K562 (cell line): Measurements from ENCODE around the gene KLK10. TPM values are rescaled to one million over a fixed set of nuclear protein-coding genes. Genes with fewer than 3 reads are reported as not detected.

Experiments
- ATAC-seq: fragments of 200-7000 bp; cut with Tn5 transposase; 3 replicates; pipeline ENCODE4 v1.9.1; 2020; ENCODE audit warnings: moderate library complexity
- BruUV-seq: library from RNA; stranded (reverse); fragments of 400-500 nt; replicated peaks from 2 replicates; lab custom pipeline; 2021; lab: Mats Ljungman, UMichigan
- CTCF ChIA-PET: fragments of 300-600 bp; formaldehyde crosslinking; extraction: SDS; loops from one replicate; lab custom pipeline; 2021; ENCODE audit warnings: low intra/inter-chr PET ratio; lab: Yijun Ruan, JAX
- POLR2A ChIA-PET: fragments of 300-600, 350-650 bp; sonication (Branson Sonifier 250); formaldehyde crosslinking; extraction: SDS; loops from one replicate; lab custom pipeline; 2021; ENCODE audit warnings: antibody characterized with exemption, inconsistent platforms; lab: Yijun Ruan, JAX
- DNase-seq, 4 experiments: peaks; one replicate each; pipeline versions ENCODE4 v3.0.0 to v3.0.0-alpha.2; 2011 to 2018; ENCODE audit warnings: low spot score in 3 of 4, mixed read lengths in 3 of 4; ENCODE audit errors: extremely low read depth in 1 of 4
- FAIRE-seq: peaks from 2 replicates; lab custom pipeline; 2011; peaks lifted over from hg19 to GRCh38; lab: Jason Lieb, UNC
- H2AFZ ChIP-seq: 2 replicates; pipeline ENCODE4 v1.6.0; 2011; ENCODE audit warnings: low read depth, low read length, control low read depth, inconsistent platforms
- H3K27ac ChIP-seq: fragments of 200-600 bp; 3 replicates; pipeline ENCODE4 v1.8.0; 2011; ENCODE audit warnings: low read depth, mild to moderate bottlenecking, control low read depth, inconsistent platforms, low read length, moderate library complexity, mixed read lengths; ENCODE audit errors: extremely low read depth
- H3K27me3 ChIP-seq, 2 experiments: fragments of 300-600 bp in 1 of 2; 2 replicates in 1 of 2; 3 replicates in 1 of 2; pipeline versions ENCODE4 v1.6.0 to v1.8.0; 2011; ENCODE audit warnings: inconsistent platforms in 2 of 2, low read length in 2 of 2, mild to moderate bottlenecking in 1 of 2, mixed read lengths in 1 of 2, moderate library complexity in 1 of 2; ENCODE audit not compliant: control insufficient read depth in 2 of 2, insufficient read depth in 2 of 2
- H3K36me3 ChIP-seq: fragments of 300-600 bp; 3 replicates; pipeline ENCODE4 v1.8.0; 2011; ENCODE audit warnings: mild to moderate bottlenecking, low read length, inconsistent platforms; ENCODE audit not compliant: control insufficient read depth, insufficient read depth
- H3K4me1 ChIP-seq, 2 experiments: fragments of 200-600 bp in 1 of 2; replicated peaks in 1 of 2; 2 replicates in 1 of 2; 3 replicates in 1 of 2; pipeline versions ENCODE4 v1.5.1 to v1.8.0; 2011; ENCODE audit warnings: inconsistent platforms in 2 of 2, low read length in 2 of 2, mild to moderate bottlenecking in 1 of 2, mixed read lengths in 1 of 2, moderate library complexity in 1 of 2; ENCODE audit not compliant: control insufficient read depth in 2 of 2, insufficient read depth in 2 of 2
- H3K4me2 ChIP-seq: 2 replicates; pipeline ENCODE4 v1.6.1; 2011; ENCODE audit warnings: low read length, control low read depth, inconsistent platforms, mixed read lengths; ENCODE audit not compliant: insufficient read depth
- H3K4me3 ChIP-seq: fragments of 200-600 bp; sonication (generic), shearing (Covaris generic); 2 replicates; pipeline ENCODE4 v1.5.1; 2016; ENCODE audit warnings: control low read depth, inconsistent platforms
- H3K79me2 ChIP-seq: fragments of 200-600 bp; 3 replicates; pipeline ENCODE4 v1.8.0; 2011; ENCODE audit warnings: low read length, inconsistent platforms; ENCODE audit not compliant: control insufficient read depth, insufficient read depth
- H3K9ac ChIP-seq, 2 experiments: 2 replicates each; pipeline versions ENCODE4 v1.6.0 to v1.6.1; 2011; ENCODE audit warnings: low read depth in 2 of 2, low read length in 2 of 2, control low read depth in 1 of 2, inconsistent platforms in 1 of 2, mild to moderate bottlenecking in 1 of 2, mixed read lengths in 1 of 2; ENCODE audit not compliant: insufficient read depth in 1 of 2
- H3K9me1 ChIP-seq: one replicate; pipeline ENCODE4 v1.6.0; 2011; ENCODE audit warnings: inconsistent platforms, mild to moderate bottlenecking, low read length, moderate library complexity; ENCODE audit not compliant: control insufficient read depth, insufficient read depth
- H3K9me3 ChIP-seq: replicated peaks from 2 replicates; pipeline ENCODE4 v1.5.1; 2011; ENCODE audit warnings: low read depth, low read length, inconsistent platforms; ENCODE audit not compliant: control insufficient read depth, insufficient read depth
- H4K20me1 ChIP-seq: replicated peaks from 2 replicates; pipeline ENCODE4 v1.6.1; 2011; ENCODE audit warnings: low read length, inconsistent platforms, mixed read lengths; ENCODE audit not compliant: control insufficient read depth, insufficient read depth
- CBX5 ChIP-seq: IDR thresholded peaks from 2 replicates; pipeline ENCODE4 v1.6.1; 2014; ENCODE audit warnings: low read depth, borderline replicate concordance
- FOXA3 ChIP-seq, 2 experiments: fragments of 450-650 bp in 1 of 2; sonication (generic) in 1 of 2; formaldehyde crosslinking; IDR thresholded peaks in 1 of 2; conservative IDR thresholded peaks in 1 of 2; 2 replicates each; pipeline versions ENCODE4 v1.4.0 to v1.8.0; 2020 to 2022; ENCODE audit warnings: mild to moderate bottlenecking in 2 of 2, missing genetic modification reagents in 1 of 2
- GABPB1 ChIP-seq: sonication (generic); formaldehyde crosslinking; IDR thresholded peaks from 2 replicates; pipeline ENCODE4 v1.8.0; 2022; ENCODE audit warnings: mild to moderate bottlenecking, missing genetic modification reagents
- LCOR ChIP-seq: sonication (generic); formaldehyde crosslinking; IDR thresholded peaks from 2 replicates; pipeline ENCODE4 v1.8.0; 2022; ENCODE audit warnings: mild to moderate bottlenecking, missing genetic modification reagents
- MNT ChIP-seq, 2 experiments: fragments of 450-650 bp; conservative IDR thresholded peaks; 2 replicates each; pipeline ENCODE4 v1.6.1; 2017; ENCODE audit warnings: mild to moderate bottlenecking in 2 of 2, moderate library complexity in 2 of 2
- TFAM ChIP-seq: fragments of 250-450 bp; sonication (Bioruptor Pico); conservative IDR thresholded peaks from 2 replicates; pipeline ENCODE4 v1.5.0; 2021; ENCODE audit warnings: mild to moderate bottlenecking, moderate library complexity
- ZHX1 ChIP-seq: fragments of 150-350 bp; conservative IDR thresholded peaks from 2 replicates; pipeline ENCODE4 v1.6.1; 2014; ENCODE audit warnings: low read length
- ZNF318 ChIP-seq, 2 experiments: fragments of 450-650 bp; IDR thresholded peaks; 2 replicates each; pipeline ENCODE4 v1.6.1; 2016; ENCODE audit warnings: mild to moderate bottlenecking in 2 of 2, borderline replicate concordance in 1 of 2, low read depth in 1 of 2, moderate library complexity in 1 of 2
- ZNF384 ChIP-seq: IDR thresholded peaks from 2 replicates; pipeline ENCODE4 v1.6.1; 2012; ENCODE audit warnings: low read depth, low read length, improper control_type of control experiment
- WGBS: fragments of 100-300 bp; shearing (Covaris generic); methylation state at CpG from one replicate; pipeline ENCODE4 v1.1.6; 2016; ENCODE audit warnings: low coverage, mixed read lengths; ENCODE audit not compliant: insufficient coverage; ENCODE audit errors: missing lambda C conversion rate; 5-methylcytosine and 5-hydroxymethylcytosine counted together
- in situ Hi-C: fragments of 300-500 bp; cut with MboI; formaldehyde crosslinking; loops from 4 replicates; pipeline ENCODE4 v1.15.0; 2018; ENCODE audit warnings: inconsistent platforms, mixed read lengths
- intact Hi-C: fragments of 100-400 bp; cut with micrococcal nuclease; formaldehyde crosslinking; loops from 2 replicates; pipeline ENCODE4 v1.14.2; 2022
- polyA plus RNA-seq, 8 experiments: library from polyadenylated mRNA; depleted of rRNA in 4 of 8; stranded (reverse) in 5 of 8; unstranded in 3 of 8; fragments of >200 nt; fragmentation: Nextera tagmentation in 2 of 8; fragmentation: Illumina TruSeq in 1 of 8; extraction: Ambion mirVana in 2 of 8; extraction: Trizol in 1 of 8; gene quantifications; 2 replicates each; pipeline versions ENCODE4 v1.2.1 to v1.2.3, GENCODE V29; 2011 to 2014; ENCODE audit warnings: inconsistent platforms in 1 of 8, missing spikeins in 1 of 8
- total RNA-seq, 7 experiments: library from RNA; depleted of rRNA in 6 of 7; stranded (reverse); fragments of >200 nt in 6 of 7; fragmentation: Illumina TruSeq in 2 of 7; extraction: Trizol in 2 of 7; gene quantifications; 2 replicates each; pipeline versions ENCODE4 v1.2.1 to v1.2.3, GENCODE V29; 2011 to 2021; ENCODE audit warnings: low replicate concordance in 1 of 7

Gene KLK10
- total and polyA plus RNA-seq, 9 of the 15 experiments (the other 6 are each of a cell fraction or from before 2014, with no cell fraction given): 0.11 TPM; not detected in 8

- no peaks in the 10 kb centered on the region for H4K20me1 ChIP-seq
These were observed 56.1 kb downstream of the KLK10 start for GRCh38 chr19:50963381-50963780.

More at GRCh38 chr19:50963381-50963780, 56.1 kb downstream of the KLK10 start:
- H3K9me3 ChIP-seq: no peaks in the 10 kb centered on the region
- no peak overlapping the region for H2AFZ ChIP-seq
- no peaks in the 10 kb centered on the region for H3K4me1 ChIP-seq
- in situ Hi-C loops: no loop called here
- H3K4me3 ChIP-seq: no peak overlapping the region
- H3K9ac ChIP-seq: no peak overlapping the region
- CTCF ChIA-PET: no interaction called here
- BruUV-seq: no TSS peak
- TF ChIP-seq MNT (conservative IDR thresholded peaks at IDR 0.05) (no peak), ZNF384 (no peak), LCOR (CRISPR knock-in tag) (no peak), TFAM (CRISPR knock-in tag) (no peak), GABPB1 (CRISPR knock-in tag) (no peak), CBX5 (no peak), ZNF318 (IDR thresholded peaks at IDR 0.05; ENCODE audit: borderline replicate concordance in 1 of 2, low read depth in 1 of 2) (no peak), ZHX1 (no peak), FOXA3 (CRISPR knock-in tag; conservative IDR thresholded peaks at IDR 0.05 in 1 of 2, IDR thresholded peaks at IDR 0.05 in 1 of 2) (no peak)
- intact Hi-C loops: no loop called here
- H3K79me2 ChIP-seq: no peaks in the 10 kb centered on the region
- peaks cover 7 to 33% of the 10 kb centered on the region in 2 experiments; a peak in 4 of 5 replicates for H3K27me3 ChIP-seq
- FAIRE-seq (no peak), DNase-seq (no peak), ATAC-seq (no peak)
- no peak overlapping the region for H3K27ac ChIP-seq
- no peak overlapping the region for H3K4me2 ChIP-seq
- H3K36me3 ChIP-seq: no peaks in the 10 kb centered on the region
- 2% methylated on average over 6 of the region's 6 CpGs for WGBS
- no peaks in the 10 kb centered on the region for H3K9me1 ChIP-seq
- POLR2A ChIA-PET: no interaction called here
